Tibial nerve (tissue), 4 donors: ENCODE measurements around the gene CTNS. TPM values are rescaled to one million over a fixed set of nuclear protein-coding genes. Genes with fewer than 3 reads are reported as not detected.
A peak's percentile ranks its signal among the peaks of the same experiment; 100 is the strongest.

Experiments
- DNase-seq, 2 donors: peaks; one replicate each; pipeline ENCODE4 v3.0.0-alpha.2; 2019; ENCODE audit warnings: low spot score in 2 of 2
- H3K27ac ChIP-seq, 4 donors: fragments of 200-600 bp; sonication (generic) in 3 of 4; one replicate each; pipeline ENCODE4 v1.5.1; 2017 to 2019; ENCODE audit warnings: mild to moderate bottlenecking in 1 of 4
- H3K27me3 ChIP-seq, 2 donors: fragments of 200-600 bp; sonication (generic) in 1 of 2; one replicate each; pipeline versions ENCODE4 v1.5.1 to v1.6.0; 2017 to 2019
- H3K36me3 ChIP-seq, 3 donors: fragments of 200-600 bp; sonication (generic); one replicate each; pipeline ENCODE4 v1.5.1; 2018 to 2019
- H3K4me1 ChIP-seq, 4 donors: fragments of 200-600 bp; sonication (generic) in 3 of 4; one replicate each; pipeline ENCODE4 v1.5.1; 2017 to 2019
- H3K4me3 ChIP-seq, 4 donors: fragments of 200-600 bp; sonication (generic) in 3 of 4; one replicate each; pipeline ENCODE4 v1.5.1; 2017 to 2019; ENCODE audit warnings: mild to moderate bottlenecking in 1 of 4, moderate library complexity in 1 of 4
- H3K9me3 ChIP-seq, 4 donors: fragments of 200-600 bp; sonication (generic) in 3 of 4; one replicate each; pipeline ENCODE4 v1.5.1; 2017 to 2019
- CTCF ChIP-seq, 5 experiments: fragments of 200-600 bp in 3 of 5; fragments of 450-650 bp in 2 of 5; sonication (generic) in 3 of 5; IDR thresholded peaks; one replicate each; pipeline ENCODE4 v1.5.1; 2016 to 2019; ENCODE audit warnings: antibody characterized with exemption in 5 of 5, mild to moderate bottlenecking in 3 of 5, moderate library complexity in 2 of 5
- EP300 ChIP-seq, 2 donors: sonication (generic); formaldehyde crosslinking; IDR thresholded peaks; one replicate each; pipeline ENCODE4 v1.6.1; 2017; ENCODE audit warnings: antibody characterized with exemption in 2 of 2, mild to moderate bottlenecking in 1 of 2
- POLR2A ChIP-seq, 2 donors: fragments of 450-650 bp; IDR thresholded peaks; one replicate each; pipeline ENCODE4 v1.6.1; 2017; ENCODE audit warnings: antibody characterized with exemption in 2 of 2, mild to moderate bottlenecking in 2 of 2, moderate library complexity in 2 of 2
- WGBS, 2 donors: methylation state at CpG; one replicate each; pipeline ENCODE4 v1.1.5; 2018; 5-methylcytosine and 5-hydroxymethylcytosine counted together
- total RNA-seq, 4 donors: library from RNA; depleted of rRNA; stranded (reverse); fragments of >200 nt; gene quantifications; one replicate each; pipeline ENCODE4 v1.1.0, GENCODE V29; 2016

Gene CTNS
- total RNA-seq, result 10 to 100 TPM; 42.9 to 62.1 (median 50.6) TPM

GRCh38 chr17:3636154-3636907, at the start of gene CTNS, which contains the start of gene SHPK:
TSS of gene CTNS (plus strand) at chr17:3636760. CDS start at chr17:3640207, 3,447 bp downstream.
TSS of gene SHPK (minus strand) at chr17:3636250. CDS start at chr17:3636219, 31 bp downstream.
- DNase-seq, result peak; percentile 93
- H3K36me3 ChIP-seq, result peaks cover 0 to 33% (median 0%) of the 10 kb centered on the region in 3 donors
- TF ChIP-seq EP300 (IDR thresholded peaks at IDR 0.05), result peak; percentile 74 to 76
- peak; percentile 26 to 74 for TF ChIP-seq POLR2A (IDR thresholded peaks at IDR 0.05)
- no peak for TF ChIP-seq CTCF (IDR thresholded peaks at IDR 0.05)
- H3K27me3 ChIP-seq, result no peaks in the 10 kb centered on the region
- H3K4me1 ChIP-seq, result peaks cover 0 to 64% (median 17%) of the 10 kb centered on the region in 4 donors
- no peaks in the 10 kb centered on the region for H3K9me3 ChIP-seq
- peak within 1 kb of the TSS; percentile 92 to 99 (median 96) for H3K27ac ChIP-seq
- peak within 1 kb of the TSS; percentile 94 to 97 (median 96) for H3K4me3 ChIP-seq
- WGBS, 2 donors, result 0 to 1% methylated on average over 15 to 54 of the region's 68 CpGs

DNA sequence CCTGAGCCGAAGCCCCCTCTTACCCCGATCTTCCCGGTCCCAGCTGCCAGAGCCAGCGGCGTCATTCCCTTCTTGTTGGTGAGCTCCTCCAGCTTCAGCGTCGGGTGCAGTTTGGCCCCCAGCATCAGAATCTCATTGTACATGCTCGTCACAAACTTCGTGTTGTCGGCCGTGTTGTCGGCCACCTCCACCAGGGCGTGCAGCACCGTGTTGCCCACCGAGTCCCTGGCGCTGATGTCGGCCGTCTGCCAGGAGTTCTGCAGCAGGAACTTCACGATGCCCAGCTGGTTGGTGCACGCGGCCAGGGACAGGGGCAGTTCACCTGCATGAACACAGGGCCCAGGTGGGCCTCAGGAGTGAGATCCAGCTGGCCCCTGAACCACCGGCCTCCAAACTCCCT, 46.8 kb upstream of the CTNS start:
- Histone ChIP-seq H3K4me3 (no peak overlapping the region), H3K27ac (no peak overlapping the region), H3K4me1 (no peaks in the 10 kb centered on the region), H3K36me3 (peaks cover 0 to 86% (median 11%) of the 10 kb centered on the region in 3 donors), H3K27me3 (no peaks in the 10 kb centered on the region), H3K9me3 (no peaks in the 10 kb centered on the region)
- TF ChIP-seq EP300 (IDR thresholded peaks at IDR 0.05), result no peak
- 96 to 97% methylated on average over 22 of the region's 22 CpGs for WGBS, 2 donors
- no peak for DNase-seq

- Histone ChIP-seq H3K9me3 (no peaks in the 10 kb centered on the region), H3K27ac (no peak overlapping the region), H3K4me1 (no peaks in the 10 kb centered on the region), H3K36me3 (peaks cover 0 to 87% (median 11%) of the 10 kb centered on the region in 3 donors), H3K4me3 (no peak overlapping the region), H3K27me3 (no peaks in the 10 kb centered on the region)
- 86 to 93% methylated on average over 15 of the region's 15 CpGs for WGBS, 2 donors
- no peak for DNase-seq
- no peak for TF ChIP-seq EP300 (IDR thresholded peaks at IDR 0.05)
- TF ChIP-seq POLR2A (IDR thresholded peaks at IDR 0.05), result no peak
- no peak for TF ChIP-seq CTCF (IDR thresholded peaks at IDR 0.05)
Measured at GRCh38 chr17:3590231-3590630, 46.3 kb upstream of the CTNS start.

GRCh38 chr17:3590768-3591167, 45.8 kb upstream of the CTNS start:
- no peaks in the 10 kb centered on the region for H3K4me1 ChIP-seq
- H3K4me3 ChIP-seq, result no peak overlapping the region
- no peak for DNase-seq
- no peaks in the 10 kb centered on the region for H3K27me3 ChIP-seq
- H3K27ac ChIP-seq, result no peak overlapping the region
- TF ChIP-seq CTCF (IDR thresholded peaks at IDR 0.05), result no peak
- TF ChIP-seq EP300 (IDR thresholded peaks at IDR 0.05), result no peak
- no peak for TF ChIP-seq POLR2A (IDR thresholded peaks at IDR 0.05)
- WGBS, 2 donors, result 92 to 96% methylated on average over 13 to 15 of the region's 15 CpGs
- H3K9me3 ChIP-seq, result no peaks in the 10 kb centered on the region
- H3K36me3 ChIP-seq, result peaks cover 0 to 87% (median 8%) of the 10 kb centered on the region in 3 donors

- Histone ChIP-seq H3K27ac (no peak overlapping the region), H3K4me1 (no peaks in the 10 kb centered on the region), H3K4me3 (no peak overlapping the region), H3K9me3 (no peaks in the 10 kb centered on the region), H3K27me3 (no peaks in the 10 kb centered on the region), H3K36me3 (peaks cover 0 to 87% (median 5%) of the 10 kb centered on the region in 3 donors)
- DNase-seq, result no peak
- 91 to 92% methylated on average over 8 to 13 of the region's 15 CpGs for WGBS, 2 donors
- TF ChIP-seq POLR2A (IDR thresholded peaks at IDR 0.05) (no peak), EP300 (IDR thresholded peaks at IDR 0.05) (no peak), CTCF (IDR thresholded peaks at IDR 0.05) (no peak)
Measured at GRCh38 chr17:3592216-3592860, 44.2 kb upstream of the CTNS start.
